ENCODE data around the gene PIGC.

PIGC gene

DNA sequence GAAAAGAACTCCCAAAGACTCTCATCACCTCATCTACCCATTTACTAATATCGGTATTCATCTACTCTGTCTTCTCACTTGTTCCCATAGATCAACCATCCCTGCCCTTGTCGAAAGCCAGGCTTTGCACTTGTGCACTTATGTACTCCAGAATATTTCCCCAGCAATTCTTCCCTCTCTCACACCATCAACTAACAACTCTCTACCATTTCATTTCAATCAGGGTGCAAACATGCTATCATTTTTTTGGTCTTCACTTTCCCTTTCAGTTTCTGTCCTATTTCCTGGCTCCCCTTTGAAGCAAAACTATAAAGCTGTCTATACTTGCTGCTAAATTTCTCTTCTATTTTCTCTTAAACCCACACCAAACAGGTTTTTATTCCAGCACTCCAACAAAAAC, 16.7 kb downstream of the PIGC start:
- peak; percentile 32 for DNase-seq

DNA sequence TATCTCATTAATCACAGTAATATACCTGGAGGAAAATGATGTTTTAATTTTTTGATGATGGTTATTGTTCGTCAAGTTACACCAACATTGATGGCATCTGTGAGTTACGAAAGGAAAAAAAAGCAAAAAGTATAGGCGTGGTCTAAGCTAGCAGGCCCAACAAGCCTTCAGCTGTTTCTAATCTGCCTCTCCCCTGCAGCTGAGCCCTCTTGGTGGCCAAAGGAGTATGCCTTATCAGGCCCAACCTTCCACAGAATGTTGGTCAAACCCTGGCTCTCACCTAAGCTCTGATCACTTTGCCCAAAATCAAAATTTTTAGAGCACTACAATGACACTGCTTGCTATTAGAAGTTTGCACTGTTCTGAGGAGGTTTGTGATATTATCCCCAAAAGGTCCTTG, 18.5 kb downstream of the PIGC start:
- no peak for DNase-seq

GRCh38 chr1:172423336-172423735, 20.5 kb downstream of the PIGC start:
- no peak for DNase-seq

DNA sequence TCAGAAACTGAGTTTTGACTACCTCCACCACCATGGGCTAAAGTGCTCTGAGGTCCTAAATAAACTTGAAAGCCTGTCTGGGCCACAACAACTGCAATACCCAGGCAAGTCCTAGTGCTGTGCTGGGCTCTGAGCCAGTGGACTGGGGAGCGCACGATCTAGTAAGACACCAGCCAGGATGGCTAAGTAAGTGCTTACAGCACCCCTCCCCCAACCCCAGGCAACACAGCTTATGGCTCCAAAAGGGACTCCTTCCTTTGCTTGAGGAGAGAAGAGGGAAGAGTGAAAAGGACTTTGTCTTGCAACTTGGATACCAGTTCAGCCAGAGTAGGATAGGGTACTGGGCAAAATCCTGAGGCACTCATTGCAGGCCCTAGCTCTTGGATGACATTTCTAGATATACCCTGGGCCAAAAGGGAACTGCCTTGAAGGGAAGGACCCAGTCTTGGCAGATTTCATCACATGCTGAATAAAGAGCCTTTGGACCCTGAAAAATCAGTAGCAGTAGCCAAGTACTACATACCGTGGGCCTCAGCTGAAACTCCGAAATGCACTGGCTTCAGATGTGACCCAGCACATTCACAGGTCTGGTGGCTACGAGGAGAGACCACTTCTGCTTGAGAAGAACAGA, 21.8 kb downstream of the PIGC start:
- DNase-seq: no peak

- DNase-seq: no peak
Measured at GRCh38 chr1:172420385-172420784, 23.5 kb downstream of the PIGC start, which contains the start of gene C1orf105. Gene C1orf105 (plus strand): TSS chr1:172420685. CDS start chr1:172420886, 201 bp downstream.

DNA sequence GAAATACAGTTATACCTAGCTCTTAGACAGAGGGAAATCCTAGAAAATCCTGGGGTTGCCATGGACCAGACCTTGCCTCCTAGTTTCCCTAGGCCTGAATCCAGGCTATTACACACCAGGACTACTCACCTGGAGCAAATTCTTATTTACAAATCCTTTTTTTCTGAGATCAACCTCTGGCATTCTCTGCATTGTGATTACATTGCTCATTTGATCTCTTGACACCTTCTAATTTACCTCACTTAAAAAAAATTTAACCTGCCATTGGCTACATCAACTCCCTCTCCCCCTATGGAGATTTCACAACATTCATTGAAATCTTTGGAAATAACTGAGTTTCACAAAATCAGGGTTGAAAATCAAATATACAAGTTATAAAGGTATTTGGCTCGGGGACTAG, 26.3 kb downstream of the PIGC start:
- no peak for DNase-seq

DNA sequence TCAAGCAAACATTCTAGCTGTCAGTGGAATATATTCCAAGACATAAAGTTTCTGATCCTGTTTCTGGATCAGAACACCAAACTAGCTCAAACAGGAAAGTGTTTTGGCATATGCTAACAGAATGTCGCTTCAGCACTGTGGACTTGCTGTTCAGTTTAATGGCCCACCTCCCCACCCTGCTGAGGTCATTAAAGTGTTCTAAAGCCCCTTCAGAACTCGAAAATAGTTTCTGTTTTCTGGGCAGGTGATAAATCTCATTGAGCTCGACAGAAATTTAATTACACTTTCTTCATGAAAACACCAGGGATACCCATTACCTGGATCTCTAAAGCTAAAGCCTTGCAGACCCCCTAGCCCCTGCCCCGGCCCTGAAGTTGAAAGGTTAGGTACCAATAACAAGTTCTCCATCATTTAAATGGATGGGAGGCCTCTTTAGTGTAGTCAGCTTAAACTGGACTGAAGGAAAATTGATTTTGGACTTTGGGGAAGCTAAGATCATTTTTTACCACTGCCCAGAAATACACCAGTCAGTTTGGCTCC, 27.3 kb downstream of the PIGC start:
- DNase-seq: no peak

GRCh38 chr1:172414331-172414730, 29.5 kb downstream of the PIGC start:
- no peak for DNase-seq

DNA sequence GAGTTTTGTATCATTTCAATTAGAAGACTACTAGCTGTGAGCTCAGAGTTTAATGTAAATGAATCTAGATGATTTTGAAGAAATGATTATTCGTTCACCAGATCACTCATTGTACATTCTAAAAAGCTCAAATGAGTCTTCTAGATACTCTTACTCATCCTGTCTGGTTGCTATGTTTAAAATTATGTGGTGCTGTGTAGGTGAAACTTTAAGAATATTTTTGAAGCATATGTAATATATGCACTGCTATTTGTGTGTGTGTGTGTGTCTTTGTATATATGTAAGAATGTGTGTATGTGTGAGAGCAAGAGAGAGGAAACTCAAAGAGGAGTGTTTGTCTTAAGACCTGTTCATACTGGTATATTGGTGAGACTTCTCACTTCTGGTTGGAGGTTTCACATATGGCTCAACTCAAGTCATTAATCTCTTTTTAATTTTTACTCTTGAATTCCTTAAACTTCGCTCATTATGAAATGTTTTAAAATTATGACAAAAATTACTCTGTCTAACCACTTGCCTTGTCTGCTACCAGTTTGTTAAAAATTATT, 32.0 kb downstream of the PIGC start:
- no peak for DNase-seq

- DNase-seq: no peak
Measured at GRCh38 chr1:172410027-172410426, 33.8 kb downstream of the PIGC start.

- no peak for DNase-seq
Measured at GRCh38 chr1:172408958-172409357, 34.9 kb downstream of the PIGC start.

DNA sequence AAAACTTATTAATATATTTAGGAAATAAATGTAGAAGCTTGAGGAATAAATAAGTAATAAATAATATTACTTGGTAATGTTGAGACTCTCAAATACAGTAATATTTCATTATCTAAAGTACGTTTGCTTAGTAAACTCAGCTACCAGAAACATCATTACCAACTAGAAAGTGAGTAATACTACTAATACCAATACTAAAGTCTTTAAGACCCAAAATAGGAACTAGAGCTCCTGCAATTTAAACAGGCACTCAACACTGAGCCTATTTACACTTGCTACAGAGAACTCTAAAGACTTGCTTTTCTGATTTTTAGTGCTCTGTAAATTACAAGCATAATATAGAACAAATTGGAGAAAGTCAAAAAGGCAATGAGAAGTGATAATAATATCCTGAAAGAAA, 36.9 kb downstream of the PIGC start:
- DNase-seq: no peak

- DNase-seq: no peak
Measured at GRCh38 chr1:172405912-172406311, 38.0 kb downstream of the PIGC start.

GRCh38 chr1:172404121-172404520, 39.7 kb downstream of the PIGC start:
- no peak for DNase-seq

DNA sequence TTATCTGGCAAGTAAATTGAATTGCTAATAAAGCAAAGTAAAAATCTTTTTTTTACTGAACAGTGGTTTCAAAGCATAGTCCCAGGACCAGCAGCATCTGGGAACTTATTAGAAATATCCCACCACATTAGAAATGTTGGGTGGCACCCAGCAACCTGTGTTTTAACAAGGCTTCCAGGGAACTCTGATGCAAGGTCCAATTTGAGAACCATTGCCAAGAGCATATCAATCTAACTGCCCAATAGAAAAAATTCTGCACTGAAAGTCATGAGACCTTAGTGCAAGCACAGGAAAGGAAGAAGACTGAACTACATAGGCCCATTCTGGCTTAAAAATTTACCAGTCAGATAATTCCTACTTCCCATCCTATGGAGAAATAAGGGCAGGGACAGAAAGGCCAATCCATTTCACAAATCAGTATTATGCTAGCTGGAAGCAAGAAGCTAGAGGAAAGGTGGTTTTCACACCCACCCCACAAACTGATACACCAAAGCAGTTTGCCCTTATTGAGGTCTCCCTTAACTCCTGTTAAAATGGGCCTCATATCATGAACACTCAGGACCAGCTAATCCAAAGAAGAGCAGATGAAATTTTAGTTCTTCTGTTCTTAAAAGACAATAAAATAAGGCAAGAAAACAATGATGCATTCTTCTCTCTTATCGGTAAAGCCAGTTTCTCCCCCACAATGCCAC, 40.8 kb downstream of the PIGC start:
- no peak for DNase-seq

DNA sequence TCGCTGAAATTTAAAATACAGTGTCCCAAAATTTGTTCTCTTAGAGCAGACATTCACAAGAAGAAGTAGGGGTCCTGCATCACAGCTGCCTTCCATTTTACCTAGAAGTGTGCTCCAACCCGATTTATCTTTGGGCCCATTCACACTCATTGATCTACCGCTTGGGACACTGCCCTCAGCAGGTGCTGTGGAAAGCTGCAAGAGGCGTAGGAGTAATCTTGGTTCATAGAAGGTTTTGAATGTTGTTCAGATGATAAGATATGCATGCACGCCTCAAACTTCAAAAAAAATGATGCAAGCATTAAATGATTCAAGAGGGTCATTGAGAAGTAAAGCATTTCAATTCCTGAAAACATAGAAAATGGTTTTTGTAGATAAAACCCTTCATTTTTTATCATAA, 42.0 kb downstream of the PIGC start:
- no peak for DNase-seq

GRCh38 chr1:172401477-172401876, 42.4 kb downstream of the PIGC start:
- DNase-seq: no peak

DNA sequence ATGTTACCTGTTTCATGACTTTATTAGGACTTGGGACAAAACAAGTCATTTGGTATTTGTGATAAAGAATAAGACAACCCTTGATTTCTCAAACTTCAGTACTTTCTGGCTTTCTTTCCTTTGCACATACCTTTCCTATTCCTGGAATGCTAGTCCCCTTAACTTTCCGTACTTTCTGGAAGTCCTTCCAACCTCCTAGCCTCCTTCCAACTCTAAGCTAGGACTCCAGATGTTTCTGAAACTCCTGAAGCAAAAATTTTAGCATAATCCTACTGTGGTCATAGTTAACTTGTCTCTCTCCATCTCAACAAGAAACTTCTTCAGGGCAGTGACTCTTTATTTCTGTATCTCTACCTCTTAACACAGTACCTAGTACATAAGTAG, 43.2 kb downstream of the PIGC start:
- DNase-seq: no peak

- DNase-seq: no peak
Measured at GRCh38 chr1:172399756-172400721, 43.8 kb downstream of the PIGC start.

GRCh38 chr1:172398970-172399755, 44.7 kb downstream of the PIGC start:
- DNase-seq: peak; percentile 54

DNA sequence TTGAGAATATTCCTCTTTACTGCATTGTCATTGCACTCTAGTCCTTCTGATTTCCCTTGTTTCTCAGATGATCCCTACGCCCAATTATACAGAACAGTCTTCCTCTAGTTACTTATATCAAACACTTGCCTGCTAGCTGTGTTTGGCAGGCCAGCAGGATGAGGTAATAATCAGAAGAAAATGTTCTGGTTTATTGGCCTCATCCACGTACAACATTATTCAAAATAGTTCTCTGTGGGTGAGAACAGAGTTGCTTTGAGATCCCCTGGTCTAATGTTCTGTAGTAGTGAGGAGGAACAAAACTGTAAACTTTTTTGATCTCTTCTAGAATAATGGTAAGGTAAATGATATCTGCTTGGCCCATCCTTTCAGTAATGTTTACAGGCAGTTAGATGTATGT, 45.7 kb downstream of the PIGC start:
- no peak for DNase-seq

- no peak for DNase-seq
Measured at GRCh38 chr1:172397633-172398032, 46.2 kb downstream of the PIGC start.

All from CD4-positive, alpha-beta T cell treated with Interleukin-10 for 1 hour (primary cell).